ENCODE measurements around the gene NMNAT2. TPM values are rescaled to one million over a fixed set of nuclear protein-coding genes. Genes with fewer than 3 reads are reported as not detected.

The NMNAT2 gene
- total and polyA plus RNA-seq, 10 of the 15 experiments (the other 5 are each of a cell fraction or from before 2014, with no cell fraction given) = 0.02 to 2.0 (median 0.60) TPM

DNA sequence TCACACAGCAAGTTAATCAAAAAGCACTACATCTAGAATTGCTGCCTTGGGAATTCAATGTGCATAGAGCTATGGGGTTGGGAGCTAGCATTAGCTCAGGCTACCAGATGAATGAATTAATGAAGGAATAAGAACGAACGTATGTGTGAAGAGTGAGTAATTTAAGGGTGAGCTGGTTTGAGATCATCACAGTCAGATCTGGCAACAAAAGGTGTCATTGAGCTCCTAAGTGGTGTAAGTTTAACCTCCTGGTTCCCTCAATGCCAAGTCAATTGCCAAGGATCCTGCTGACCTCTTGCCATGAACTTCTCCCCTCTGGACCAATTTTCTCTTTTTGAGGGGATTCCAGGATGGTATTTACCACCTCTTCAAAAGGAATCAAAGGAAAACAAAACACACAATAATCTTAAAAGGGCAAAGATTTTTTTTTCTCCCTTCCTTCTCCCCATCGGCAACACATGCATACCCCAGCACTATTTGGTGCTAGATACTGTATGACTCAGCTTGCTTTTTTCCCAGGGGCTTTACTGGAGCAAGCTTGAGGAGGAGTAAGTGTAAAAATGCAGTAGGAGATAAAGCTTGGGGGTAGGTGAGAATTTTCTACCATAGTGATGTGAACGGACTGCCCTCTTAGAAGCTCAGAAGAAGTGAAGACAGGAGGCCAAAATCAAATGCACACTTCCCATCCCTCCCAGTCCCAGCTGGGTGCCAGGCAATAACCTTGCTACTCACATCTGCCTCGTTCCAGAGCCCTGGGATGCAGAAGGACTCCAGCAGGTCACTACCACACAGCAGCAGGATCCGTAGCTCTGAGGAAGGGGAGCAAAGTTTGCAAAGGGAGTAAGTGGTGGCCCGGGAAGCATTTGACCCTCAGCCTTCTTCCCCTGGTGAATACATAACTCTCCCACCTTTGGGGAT is 140.1 kb downstream of the NMNAT2 start (continued):
- peak; percentile 26; the same call in 1 of the 2 replicates for TF ChIP-seq MTA2 (IDR thresholded peaks at IDR 0.05; ENCODE audit: low read depth)
- peak; percentile 28 for TF ChIP-seq IKZF1 (conservative IDR thresholded peaks at IDR 0.05)
- TF ChIP-seq BHLHE40 (IDR thresholded peaks at IDR 0.05; ENCODE audit: borderline replicate concordance in 1 of 2, low read depth in 2 of 2, low read length in 1 of 2) = no peak
- TF ChIP-seq JUNB (IDR thresholded peaks at IDR 0.05) = no peak
- no peak for TF ChIP-seq NRF1 (conservative IDR thresholded peaks at IDR 0.05; ENCODE audit: low read depth, low read length)
- TF ChIP-seq, protein P1, sequence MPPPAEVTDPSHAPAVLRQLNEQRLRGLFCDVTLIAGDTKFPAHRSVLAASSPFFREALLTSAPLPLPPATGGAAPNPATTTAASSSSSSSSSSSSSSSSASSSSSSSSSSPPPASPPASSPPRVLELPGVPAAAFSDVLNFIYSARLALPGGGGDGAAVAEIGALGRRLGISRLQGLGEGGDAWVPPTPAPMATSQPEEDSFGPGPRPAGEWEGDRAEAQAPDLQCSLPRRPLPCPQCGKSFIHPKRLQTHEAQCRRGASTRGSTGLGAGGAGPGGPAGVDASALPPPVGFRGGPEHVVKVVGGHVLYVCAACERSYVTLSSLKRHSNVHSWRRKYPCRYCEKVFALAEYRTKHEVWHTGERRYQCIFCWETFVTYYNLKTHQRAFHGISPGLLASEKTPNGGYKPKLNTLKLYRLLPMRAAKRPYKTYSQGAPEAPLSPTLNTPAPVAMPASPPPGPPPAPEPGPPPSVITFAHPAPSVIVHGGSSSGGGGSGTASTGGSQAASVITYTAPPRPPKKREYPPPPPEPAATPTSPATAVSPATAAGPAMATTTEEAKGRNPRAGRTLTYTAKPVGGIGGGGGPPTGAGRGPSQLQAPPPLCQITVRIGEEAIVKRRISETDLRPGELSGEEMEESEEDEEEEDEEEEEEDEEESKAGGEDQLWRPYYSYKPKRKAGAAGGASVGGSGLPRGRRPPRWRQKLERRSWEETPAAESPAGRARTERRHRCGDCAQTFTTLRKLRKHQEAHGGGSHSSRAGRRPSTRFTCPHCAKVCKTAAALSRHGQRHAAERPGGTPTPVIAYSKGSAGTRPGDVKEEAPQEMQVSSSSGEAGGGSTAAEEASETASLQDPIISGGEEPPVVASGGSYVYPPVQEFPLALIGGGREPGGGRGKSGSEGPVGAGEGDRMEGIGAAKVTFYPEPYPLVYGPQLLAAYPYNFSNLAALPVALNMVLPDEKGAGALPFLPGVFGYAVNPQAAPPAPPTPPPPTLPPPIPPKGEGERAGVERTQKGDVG (CRISPR knock-in tag; IDR thresholded peaks at IDR 0.05) = no peak
- TF ChIP-seq RFX5 (IDR thresholded peaks at IDR 0.05; ENCODE audit: low read depth, low read length) = no peak
- TF ChIP-seq RCOR1 (conservative IDR thresholded peaks at IDR 0.05; ENCODE audit: low read depth, low read length) = no peak
- TF ChIP-seq, protein P2, sequence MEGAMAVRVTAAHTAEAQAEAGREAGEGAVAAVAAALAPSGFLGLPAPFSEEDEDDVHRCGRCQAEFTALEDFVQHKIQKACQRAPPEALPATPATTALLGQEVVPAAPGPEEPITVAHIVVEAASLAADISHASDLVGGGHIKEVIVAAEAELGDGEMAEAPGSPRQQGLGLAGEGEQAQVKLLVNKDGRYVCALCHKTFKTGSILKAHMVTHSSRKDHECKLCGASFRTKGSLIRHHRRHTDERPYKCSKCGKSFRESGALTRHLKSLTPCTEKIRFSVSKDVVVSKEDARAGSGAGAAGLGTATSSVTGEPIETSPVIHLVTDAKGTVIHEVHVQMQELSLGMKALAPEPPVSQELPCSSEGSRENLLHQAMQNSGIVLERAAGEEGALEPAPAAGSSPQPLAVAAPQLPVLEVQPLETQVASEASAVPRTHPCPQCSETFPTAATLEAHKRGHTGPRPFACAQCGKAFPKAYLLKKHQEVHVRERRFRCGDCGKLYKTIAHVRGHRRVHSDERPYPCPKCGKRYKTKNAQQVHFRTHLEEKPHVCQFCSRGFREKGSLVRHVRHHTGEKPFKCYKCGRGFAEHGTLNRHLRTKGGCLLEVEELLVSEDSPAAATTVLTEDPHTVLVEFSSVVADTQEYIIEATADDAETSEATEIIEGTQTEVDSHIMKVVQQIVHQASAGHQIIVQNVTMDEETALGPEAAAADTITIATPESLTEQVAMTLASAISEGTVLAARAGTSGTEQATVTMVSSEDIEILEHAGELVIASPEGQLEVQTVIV (IDR thresholded peaks at IDR 0.05; ENCODE audit: borderline replicate concordance, partially characterized antibody) = no peak
- no peak for TF ChIP-seq EGR1 (IDR thresholded peaks at IDR 0.05; ENCODE audit: borderline replicate concordance in 1 of 2, low read depth in 2 of 2, low read length in 2 of 2)

Measured in GM12878 (cell line).